ENCODE results near the gene PRR23E. TPM values are rescaled to one million over a fixed set of nuclear protein-coding genes. Genes with fewer than 3 reads are reported as not detected.

The PRR23E gene
- total RNA-seq, 1 experiment from 2014 or later = not detected

GRCh38 chr3:127182431-127182830, 10.5 kb upstream of the PRR23E start:
- Histone ChIP-seq H3K4me2 (no peak overlapping the region), H3K79me2 (ENCODE audit: low read depth) (no peaks in the 10 kb centered on the region), H3K27ac (no peak overlapping the region), H4K20me1 (ENCODE audit: insufficient read depth) (no peaks in the 10 kb centered on the region), H3K4me1 (replicated peaks; ENCODE audit: insufficient read depth) (no peaks in the 10 kb centered on the region), H3K9me2 (ENCODE audit: insufficient read depth) (no peaks in the 10 kb centered on the region), H3F3A (ENCODE audit: insufficient read depth, low read depth) (no peaks in the 10 kb centered on the region), H3K36me3 (ENCODE audit: low read depth) (no peaks in the 10 kb centered on the region), H3K9me3 (ENCODE audit: insufficient read depth, low read depth) (no peaks in the 10 kb centered on the region), H3K4me3 (no peak overlapping the region), H2AFZ (no peak overlapping the region), H3K27me3 (ENCODE audit: insufficient read depth, low read depth) (no peaks in the 10 kb centered on the region)
- no TSS peak for BruUV-seq (replicated peaks)
- POLR2A ChIA-PET (ENCODE audit: unreplicated experiment) = no interaction called here
- intact Hi-C loops (cut with micrococcal nuclease; ENCODE audit: unreplicated experiment) = no loop called here
- CTCF ChIA-PET = no interaction called here
- no peak for DNase-seq
- TF ChIP-seq CTCF (conservative IDR thresholded peaks at IDR 0.05) (no peak), EZH2 (IDR thresholded peaks at IDR 0.05; ENCODE audit: low read depth) (no peak)

- H4K20me1 ChIP-seq (ENCODE audit: insufficient read depth) = no peaks in the 10 kb centered on the region
- H3F3A ChIP-seq (ENCODE audit: insufficient read depth, low read depth) = no peaks in the 10 kb centered on the region
- no peak overlapping the region for H3K4me3 ChIP-seq
- H3K27ac ChIP-seq = no peak overlapping the region
- H3K4me2 ChIP-seq = no peak overlapping the region
- ChIA-PET POLR2A (ENCODE audit: unreplicated experiment) (no interaction called here), CTCF (no interaction called here)
- no peak overlapping the region for H2AFZ ChIP-seq
- no TSS peak for BruUV-seq (replicated peaks)
- intact Hi-C loops (cut with micrococcal nuclease; ENCODE audit: unreplicated experiment) = no loop called here
- H3K79me2 ChIP-seq (ENCODE audit: low read depth) = no peaks in the 10 kb centered on the region
- H3K36me3 ChIP-seq (ENCODE audit: low read depth) = no peaks in the 10 kb centered on the region
- no peaks in the 10 kb centered on the region for H3K27me3 ChIP-seq (ENCODE audit: insufficient read depth, low read depth)
- DNase-seq = peak in 1 of 2 experiments; percentile 40
- H3K9me2 ChIP-seq (ENCODE audit: insufficient read depth) = no peaks in the 10 kb centered on the region
- H3K4me1 ChIP-seq (replicated peaks; ENCODE audit: insufficient read depth) = no peaks in the 10 kb centered on the region
- no peak for TF ChIP-seq CTCF (conservative IDR thresholded peaks at IDR 0.05)
- TF ChIP-seq EZH2 (IDR thresholded peaks at IDR 0.05; ENCODE audit: low read depth) = no peak
- no peaks in the 10 kb centered on the region for H3K9me3 ChIP-seq (ENCODE audit: insufficient read depth, low read depth)
Measured at GRCh38 chr3:127182848-127183714, 9.8 kb upstream of the PRR23E start.

- Histone ChIP-seq H4K20me1 (ENCODE audit: insufficient read depth) (no peaks in the 10 kb centered on the region), H2AFZ (no peak overlapping the region), H3K9me2 (ENCODE audit: insufficient read depth) (no peaks in the 10 kb centered on the region), H3K36me3 (ENCODE audit: low read depth) (no peaks in the 10 kb centered on the region), H3K79me2 (ENCODE audit: low read depth) (no peaks in the 10 kb centered on the region), H3K9me3 (ENCODE audit: insufficient read depth, low read depth) (no peaks in the 10 kb centered on the region), H3K4me1 (replicated peaks; ENCODE audit: insufficient read depth) (no peaks in the 10 kb centered on the region), H3K27ac (no peak overlapping the region), H3K4me3 (no peak overlapping the region), H3K4me2 (no peak overlapping the region), H3K27me3 (ENCODE audit: insufficient read depth, low read depth) (no peaks in the 10 kb centered on the region), H3F3A (ENCODE audit: insufficient read depth, low read depth) (no peaks in the 10 kb centered on the region)
- DNase-seq = no peak
- BruUV-seq (replicated peaks) = no TSS peak
- intact Hi-C loops (cut with micrococcal nuclease; ENCODE audit: unreplicated experiment) = no loop called here
- POLR2A ChIA-PET (ENCODE audit: unreplicated experiment) = interaction anchor here (0.6 kb wide), 2 partner anchors 28 to 320 kb away, joined by 6 to 8 read pairs; no protein-coding TSS in a partner anchor
- TF ChIP-seq EZH2 (IDR thresholded peaks at IDR 0.05; ENCODE audit: low read depth) (no peak), CTCF (conservative IDR thresholded peaks at IDR 0.05) (no peak)
- CTCF ChIA-PET = no interaction called here
Measured at GRCh38 chr3:127183931-127184869, 8.7 kb upstream of the PRR23E start.
